PC-9 (cell line): ENCODE measurements around the gene UBE2E2. TPM values are rescaled to one million over a fixed set of nuclear protein-coding genes. Genes with fewer than 3 reads are reported as not detected.

Experiments used
- BruUV-seq: library from RNA; stranded (reverse); fragments of 400-500 nt; replicated peaks from 2 replicates; lab custom pipeline; 2021; lab: Mats Ljungman, UMichigan
- CTCF ChIA-PET: fragments of 300-600 bp; sonication (Branson Sonifier 250); formaldehyde crosslinking; loops from one replicate; lab custom pipeline; 2022; ENCODE audit warnings: antibody characterized with exemption; lab: Charles Lee
- POLR2A ChIA-PET: fragments of 300-600 bp; sonication (Branson Sonifier 250); formaldehyde crosslinking; loops from one replicate; lab custom pipeline; 2022; ENCODE audit warnings: antibody characterized with exemption; ENCODE audit not compliant: unreplicated experiment; lab: Charles Lee
- DNase-seq, 2 experiments: peaks; one replicate each; pipeline versions ENCODE4 v3.0.0 to v3.0.0-alpha.2; 2015 to 2022; ENCODE audit warnings: mixed read lengths in 1 of 2
- H2AFZ ChIP-seq: fragments of 200-600 bp; sonication (generic); 2 replicates; pipeline ENCODE4 v1.8.1; 2017; ENCODE audit warnings: antibody characterized with exemption
- H3F3A ChIP-seq: fragments of 200-600 bp; sonication (generic); 2 replicates; pipeline ENCODE4 v1.8.1; 2017; ENCODE audit warnings: antibody characterized with exemption, mild to moderate bottlenecking, low read depth; ENCODE audit not compliant: insufficient read depth
- H3K27ac ChIP-seq: fragments of 200-600 bp; sonication (generic); 2 replicates; pipeline ENCODE4 v1.6.1; 2016; ENCODE audit warnings: mixed run types
- H3K27me3 ChIP-seq: fragments of 200-600 bp; sonication (generic); 2 replicates; pipeline ENCODE4 v1.6.1; 2016; ENCODE audit warnings: low read depth, mixed run types; ENCODE audit not compliant: insufficient read depth
- H3K36me3 ChIP-seq: fragments of 200-600 bp; sonication (generic); 2 replicates; pipeline ENCODE4 v1.6.1; 2016; ENCODE audit warnings: low read depth, mixed run types
- H3K4me1 ChIP-seq: fragments of 200-600 bp; sonication (generic); replicated peaks from 2 replicates; pipeline ENCODE4 v1.6.1; 2016; ENCODE audit warnings: mixed run types; ENCODE audit not compliant: insufficient read depth
- H3K4me2 ChIP-seq: fragments of 200-600 bp; sonication (generic); 2 replicates; pipeline ENCODE4 v1.6.1; 2017; ENCODE audit warnings: mixed run types
- H3K4me3 ChIP-seq: fragments of 200-600 bp; sonication (generic); 2 replicates; pipeline ENCODE4 v1.6.1; 2016; ENCODE audit warnings: mixed run types
- H3K79me2 ChIP-seq: fragments of 200-600 bp; sonication (generic); 2 replicates; pipeline ENCODE4 v1.6.1; 2017; ENCODE audit warnings: low read depth, mixed run types
- H3K9me2 ChIP-seq: fragments of 200-600 bp; sonication (generic); 2 replicates; pipeline ENCODE4 v1.8.1; 2017; ENCODE audit warnings: mild to moderate bottlenecking; ENCODE audit not compliant: insufficient read depth
- H3K9me3 ChIP-seq: fragments of 200-600 bp; sonication (generic); 2 replicates; pipeline ENCODE4 v1.8.1; 2016; ENCODE audit warnings: low read depth; ENCODE audit not compliant: insufficient read depth
- H4K20me1 ChIP-seq: fragments of 200-600 bp; sonication (generic); 2 replicates; pipeline ENCODE4 v1.8.1; 2017; ENCODE audit not compliant: insufficient read depth
- CTCF ChIP-seq: fragments of 200-600 bp; sonication (generic); conservative IDR thresholded peaks from 2 replicates; pipeline ENCODE4 v1.6.1; 2017; ENCODE audit warnings: mixed run types, antibody characterized with exemption, mild to moderate bottlenecking, moderate library complexity
- EZH2 ChIP-seq: fragments of 200-600 bp; sonication (generic); IDR thresholded peaks from 2 replicates; pipeline ENCODE4 v1.8.0; 2017; ENCODE audit warnings: antibody characterized with exemption, low read depth
- intact Hi-C: fragments of 100-400 bp; cut with micrococcal nuclease; formaldehyde crosslinking; loops from one replicate; pipeline ENCODE4 v1.10.0; 2022; ENCODE audit not compliant: unreplicated experiment
- total RNA-seq: library from RNA; stranded (reverse); gene quantifications from 2 replicates; pipeline ENCODE4 v1.2.3, GENCODE V29; 2021

UBE2E2 gene
- total RNA-seq, 1 experiment from 2014 or later, result 48.7 TPM

- Histone ChIP-seq H3K27ac (no peak overlapping the region), H3K79me2 (no peaks in the 10 kb centered on the region), H3K27me3 (no peaks in the 10 kb centered on the region), H2AFZ (no peak overlapping the region), H3F3A (peaks cover 6% of the 10 kb centered on the region; the same call in 1 of the 2 replicates), H3K4me3 (no peak overlapping the region), H3K9me3 (0 out of 2 replicates have a peak, but pooled peaks cover 3% of the 10 kb centered on the region), H3K9me2 (no peaks in the 10 kb centered on the region), H3K36me3 (no peaks in the 10 kb centered on the region), H3K4me1 (peaks cover 22% of the 10 kb centered on the region), H3K4me2 (no peak overlapping the region), H4K20me1 (no peaks in the 10 kb centered on the region)
- DNase-seq, result no peak
- TF ChIP-seq EZH2, result no peak
- no peak for TF ChIP-seq CTCF
- ChIA-PET POLR2A (no interaction called here), CTCF (no interaction called here)
- intact Hi-C loops, result no loop called here
- BruUV-seq, result no TSS peak
Observed at GRCh38 chr3:23166276-23166675, 36.9 kb upstream of the UBE2E2 start.

- POLR2A ChIA-PET, result no interaction called here
- DNase-seq, result no peak
- no peaks in the 10 kb centered on the region for H3K9me2 ChIP-seq
- no peak overlapping the region for H3K4me3 ChIP-seq
- H3K27ac ChIP-seq, result no peak overlapping the region
- H3K36me3 ChIP-seq, result no peaks in the 10 kb centered on the region
- intact Hi-C loops, result no loop called here
- CTCF ChIA-PET, result no interaction called here
- no peaks in the 10 kb centered on the region for H3K27me3 ChIP-seq
- H2AFZ ChIP-seq, result no peak overlapping the region
- BruUV-seq, result no TSS peak
- H3K4me1 ChIP-seq, result peaks cover 20% of the 10 kb centered on the region
- H3K4me2 ChIP-seq, result no peak overlapping the region
- no peaks in the 10 kb centered on the region for H4K20me1 ChIP-seq
- TF ChIP-seq EZH2, result no peak
- no peak for TF ChIP-seq CTCF
- no peaks in the 10 kb centered on the region for H3K79me2 ChIP-seq
- H3K9me3 ChIP-seq, result 0 out of 2 replicates have a peak, but pooled peaks cover 3% of the 10 kb centered on the region
- H3F3A ChIP-seq, result peaks cover 6% of the 10 kb centered on the region; the same call in 1 of the 2 replicates
Observed at GRCh38 chr3:23166845-23167244, 36.3 kb upstream of the UBE2E2 start.

GRCh38 chr3:23169551-23169950 lies 33.6 kb upstream of the UBE2E2 start:
- no TSS peak for BruUV-seq
- POLR2A ChIA-PET, result interaction anchor here (0.5 kb wide), 1 partner anchor 10 kb away, joined by 3 read pairs; no protein-coding TSS in a partner anchor
- 0 out of 2 replicates have a peak, but pooled peaks cover 3% of the 10 kb centered on the region for H3K9me3 ChIP-seq

More at GRCh38 chr3:23169551-23169950, 33.6 kb upstream of the UBE2E2 start:
- H4K20me1 ChIP-seq, result no peaks in the 10 kb centered on the region
- H3K4me3 ChIP-seq, result no peak overlapping the region
- no peaks in the 10 kb centered on the region for H3K36me3 ChIP-seq
- H3K9me2 ChIP-seq, result no peaks in the 10 kb centered on the region
- H3F3A ChIP-seq, result no peaks in the 10 kb centered on the region
- no peak overlapping the region for H3K27ac ChIP-seq
- H3K4me1 ChIP-seq, result peaks cover 9% of the 10 kb centered on the region; the same call in 1 of the 2 replicates
- H3K27me3 ChIP-seq, result no peaks in the 10 kb centered on the region
- no peak overlapping the region for H3K4me2 ChIP-seq
- CTCF ChIA-PET, result no interaction called here
- H3K79me2 ChIP-seq, result no peaks in the 10 kb centered on the region
- no peak overlapping the region for H2AFZ ChIP-seq
- no peak for DNase-seq
- intact Hi-C loops, result no loop called here
- no peak for TF ChIP-seq CTCF
- TF ChIP-seq EZH2, result no peak
